ENCODE measurements around the gene VANGL2.

- TF ChIP-seq CTCF (IDR thresholded peaks at IDR 0.05), result no peak
- no peak for TF ChIP-seq POLR2A (IDR thresholded peaks at IDR 0.05)
- TF ChIP-seq POLR2AphosphoS5 (IDR thresholded peaks at IDR 0.05), result no peak
- TF ChIP-seq EP300 (IDR thresholded peaks at IDR 0.05), result no peak
Observed at GRCh38 chr1:160420881-160421842, 20.8 kb downstream of the VANGL2 start.
